Tongue (tissue), 2 donors: Measurements from ENCODE around the gene FAM90A26. TPM values are rescaled to one million over a fixed set of nuclear protein-coding genes. Genes with fewer than 3 reads are reported as not detected.
"Not testable (repeated sequence)": the region's sequence is repeated elsewhere in the genome, so short reads cannot be mapped to it uniquely, and the experiment has no call there.

ENCODE experiments used
- DNase-seq: peaks from one replicate; pipeline ENCODE4 v3.0.0-alpha.2; 2015
- total RNA-seq: library from RNA; depleted of rRNA; stranded (reverse); fragments of >200 nt; gene quantifications from one replicate; pipeline ENCODE4 v1.2.3, GENCODE V29; 2014

FAM90A26 gene
- total RNA-seq, 1 donor from 2014 or later: not detected

GRCh38 chr4:9160046-9160445 lies 10.2 kb upstream of the FAM90A26 start:
- DNase-seq: not testable (repeated sequence)

GRCh38 chr4:9165990-9166389 lies 4.2 kb upstream of the FAM90A26 start:
- DNase-seq: not testable (repeated sequence)

GRCh38 chr4:9210357-9210756 lies 40.1 kb downstream of the FAM90A26 start, which contains the start of gene USP17L10:
Gene USP17L10, plus strand, starts transcription at chr4:9210657. Its CDS starts 0 bp downstream, at chr4:9210657.
- DNase-seq: not testable (repeated sequence)

GRCh38 chr4:9214701-9215100 lies 44.5 kb downstream of the FAM90A26 start:
- not testable (repeated sequence) for DNase-seq

GRCh38 chr4:9215105-9215504 lies 44.9 kb downstream of the FAM90A26 start, which contains the start of gene USP17L11:
Gene USP17L11, plus strand, starts transcription at chr4:9215405. Its CDS starts 0 bp downstream, at chr4:9215405.
- not testable (repeated sequence) for DNase-seq

GRCh38 chr4:9219852-9220251 lies 49.6 kb downstream of the FAM90A26 start, which contains the start of gene USP17L12:
Gene USP17L12, plus strand, starts transcription at chr4:9220152. Its CDS starts 0 bp downstream, at chr4:9220152.
- not testable (repeated sequence) for DNase-seq

DNA sequence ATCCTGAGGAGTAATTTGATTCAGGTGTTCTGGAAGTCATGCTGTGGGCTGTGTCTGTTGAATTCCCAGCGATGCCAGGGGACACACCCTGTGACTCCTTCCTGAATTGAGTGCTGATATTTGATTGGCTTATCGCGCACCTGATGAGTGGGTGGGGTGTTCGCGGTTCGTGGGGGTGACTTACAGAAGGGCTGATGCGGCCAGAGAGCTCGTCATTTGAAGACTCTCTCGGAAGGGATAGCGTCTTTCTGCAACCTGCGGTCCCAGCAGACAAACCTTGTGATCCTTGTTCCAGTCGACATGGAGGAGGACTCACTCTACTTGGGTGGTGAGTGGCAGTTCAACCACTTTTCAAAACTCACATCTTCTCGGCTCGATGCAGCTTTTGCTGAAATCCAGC lies 54.4 kb downstream of the FAM90A26 start, which contains the start of gene USP17L13:
Gene USP17L13 (plus strand): TSS at position 301 of the 400 bp plus-strand sequence. CDS start 0 bp downstream, at position 301.
- DNase-seq: not testable (repeated sequence)

Other genes starting within 250 kb of the FAM90A26 start
- gene USP17L10, start 40.2 kb downstream of the FAM90A26 start, total RNA-seq: not detected
- not detected for gene USP17L11, start 45.0 kb downstream of the FAM90A26 start, total RNA-seq
- gene USP17L12, start 49.7 kb downstream of the FAM90A26 start, total RNA-seq: not detected
- gene USP17L13, start 54.5 kb downstream of the FAM90A26 start, total RNA-seq: not detected
- gene USP17L15, start 64.0 kb downstream of the FAM90A26 start, total RNA-seq: not detected
- gene USP17L17, start 73.5 kb downstream of the FAM90A26 start, total RNA-seq: not detected
- not detected for gene USP17L18, start 78.2 kb downstream of the FAM90A26 start, total RNA-seq
- gene USP17L19, start 83.0 kb downstream of the FAM90A26 start, total RNA-seq: not detected
- gene USP17L20, start 87.7 kb downstream of the FAM90A26 start, total RNA-seq: not detected
- gene USP17L21, start 92.5 kb downstream of the FAM90A26 start, total RNA-seq: not detected
- not detected for gene USP17L22, start 97.2 kb downstream of the FAM90A26 start, total RNA-seq
- not detected for gene USP17L24, start 154.8 kb downstream of the FAM90A26 start, total RNA-seq
- gene USP17L25, start 159.5 kb downstream of the FAM90A26 start, total RNA-seq: not detected
- gene USP17L26, start 164.2 kb downstream of the FAM90A26 start, total RNA-seq: not detected
- not detected for gene USP17L5, start 169.0 kb downstream of the FAM90A26 start, total RNA-seq
- not detected for gene USP17L27, start 173.7 kb downstream of the FAM90A26 start, total RNA-seq
- gene USP17L28, start 178.5 kb downstream of the FAM90A26 start, total RNA-seq: not detected
- gene USP17L29, start 183.2 kb downstream of the FAM90A26 start, total RNA-seq: not detected
- not detected for gene USP17L30, start 192.7 kb downstream of the FAM90A26 start, total RNA-seq